Measurements from ENCODE around the gene LTO1.

LTO1 gene

DNA sequence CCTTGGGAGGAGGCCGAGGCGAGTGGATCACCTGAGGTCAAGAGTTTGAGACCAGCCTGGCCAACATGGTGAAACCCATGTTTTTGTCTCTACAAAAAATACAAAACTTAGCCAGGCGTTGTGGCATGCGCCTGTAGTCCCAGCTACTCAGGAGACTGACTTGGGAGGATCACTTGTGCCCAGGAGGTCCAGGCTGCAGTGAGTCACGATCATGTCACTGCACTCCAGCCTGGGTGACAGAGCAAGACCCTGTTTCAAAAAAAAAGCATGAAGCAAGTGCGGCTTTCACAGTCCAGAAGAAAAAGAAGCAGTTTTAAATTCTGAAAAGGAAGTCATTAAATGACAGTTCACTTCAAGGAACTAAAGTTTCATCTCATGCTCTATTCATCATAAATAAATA, 7.1 kb upstream of the LTO1 start:
- in situ Hi-C loops (cut with HindIII; ENCODE audit: low sequenced_read_pairs): no loop called here

DNA sequence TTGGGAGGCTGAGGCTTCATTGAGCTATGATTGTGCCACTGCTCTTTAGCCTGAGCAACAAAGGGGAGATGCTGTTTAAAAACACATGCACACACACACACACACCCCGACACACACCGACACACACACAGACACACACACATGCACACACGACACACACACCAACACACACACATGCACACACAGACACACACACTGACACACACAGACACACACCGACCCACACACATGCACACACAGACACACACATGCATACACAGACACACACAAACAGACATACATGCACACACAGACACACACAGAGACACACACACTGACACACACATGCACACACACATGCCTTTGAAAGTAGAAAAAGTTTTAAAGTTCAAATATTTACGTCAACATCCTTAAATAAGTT, 5.5 kb upstream of the LTO1 start:
- in situ Hi-C loops (cut with HindIII; ENCODE audit: low sequenced_read_pairs): no loop called here

GRCh38 chr11:69677749-69678148, 2.6 kb upstream of the LTO1 start:
- in situ Hi-C loops (cut with HindIII; ENCODE audit: low sequenced_read_pairs): no loop called here

GRCh38 chr11:69674267-69674885, 777 bp downstream of the LTO1 start:
- in situ Hi-C loops (cut with HindIII; ENCODE audit: low sequenced_read_pairs): no loop called here

GRCh38 chr11:69671734-69672465, 3.3 kb downstream of the LTO1 start:
- in situ Hi-C loops (cut with HindIII; ENCODE audit: low sequenced_read_pairs): no loop called here

DNA sequence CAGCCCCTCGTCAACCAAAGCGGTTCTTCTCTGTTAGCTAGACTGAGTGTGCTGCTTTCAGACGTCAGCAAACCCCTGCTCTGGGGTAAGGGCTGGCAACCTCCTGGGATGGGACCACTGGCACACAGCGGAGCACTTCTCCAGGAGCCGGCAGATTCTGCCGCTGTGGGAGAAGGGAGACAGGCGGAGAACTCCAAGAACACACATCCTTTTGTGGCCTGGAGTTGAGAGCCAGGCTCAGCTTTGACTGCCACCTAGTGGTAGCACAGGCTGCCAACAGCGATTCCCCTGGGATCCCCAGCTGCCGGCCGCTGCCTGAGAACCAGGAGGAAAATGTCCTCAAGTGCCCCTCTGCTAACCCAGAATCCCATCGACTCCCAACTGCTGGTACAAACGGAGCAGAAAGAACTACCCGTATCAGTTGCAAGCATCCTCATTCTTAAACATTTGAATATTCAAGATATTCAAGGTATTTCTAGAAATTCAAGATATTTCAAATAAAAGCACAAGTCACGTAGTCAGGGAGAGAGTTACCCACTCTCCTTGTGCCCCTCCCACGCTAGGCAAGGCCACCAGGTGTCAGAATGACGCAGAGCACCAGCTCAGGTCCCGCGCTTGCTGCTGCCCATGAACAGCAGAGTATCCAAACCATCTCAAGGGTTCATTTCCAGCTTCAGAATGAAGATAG, 4.9 kb downstream of the LTO1 start:
- in situ Hi-C loops (cut with HindIII; ENCODE audit: low sequenced_read_pairs): no loop called here

DNA sequence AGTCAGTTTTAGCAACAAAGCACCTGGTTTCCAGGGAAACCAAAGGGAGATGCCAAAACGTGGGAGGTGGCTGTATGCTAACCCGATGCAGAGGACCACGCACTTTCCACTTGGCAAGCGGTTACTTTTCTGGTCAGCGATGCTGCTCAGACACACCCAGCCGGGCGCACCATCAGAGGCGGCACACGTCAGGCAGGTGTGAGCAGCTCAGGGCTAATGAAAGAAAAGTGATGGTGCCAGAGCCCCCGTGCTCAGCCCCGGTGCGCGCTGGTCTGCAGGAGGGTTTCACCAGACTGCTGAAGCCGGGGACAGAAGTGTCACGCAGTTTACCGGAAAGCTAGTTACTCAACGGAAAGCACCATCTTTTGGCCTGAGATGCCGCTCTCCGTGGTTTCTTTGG, 5.7 kb downstream of the LTO1 start:
- in situ Hi-C loops (cut with HindIII; ENCODE audit: low sequenced_read_pairs): no loop called here

GRCh38 chr11:69667619-69668604, 7.2 kb downstream of the LTO1 start:
- in situ Hi-C loops (cut with HindIII; ENCODE audit: low sequenced_read_pairs): no loop called here

- in situ Hi-C loops (cut with HindIII; ENCODE audit: low sequenced_read_pairs): no loop called here
These were observed 8.2 kb downstream of the LTO1 start for GRCh38 chr11:69666752-69667536.

GRCh38 chr11:69666261-69666660, 8.9 kb downstream of the LTO1 start:
- in situ Hi-C loops (cut with HindIII; ENCODE audit: low sequenced_read_pairs): no loop called here

GRCh38 chr11:69665669-69666068, 9.5 kb downstream of the LTO1 start:
- in situ Hi-C loops (cut with HindIII; ENCODE audit: low sequenced_read_pairs): no loop called here

DNA sequence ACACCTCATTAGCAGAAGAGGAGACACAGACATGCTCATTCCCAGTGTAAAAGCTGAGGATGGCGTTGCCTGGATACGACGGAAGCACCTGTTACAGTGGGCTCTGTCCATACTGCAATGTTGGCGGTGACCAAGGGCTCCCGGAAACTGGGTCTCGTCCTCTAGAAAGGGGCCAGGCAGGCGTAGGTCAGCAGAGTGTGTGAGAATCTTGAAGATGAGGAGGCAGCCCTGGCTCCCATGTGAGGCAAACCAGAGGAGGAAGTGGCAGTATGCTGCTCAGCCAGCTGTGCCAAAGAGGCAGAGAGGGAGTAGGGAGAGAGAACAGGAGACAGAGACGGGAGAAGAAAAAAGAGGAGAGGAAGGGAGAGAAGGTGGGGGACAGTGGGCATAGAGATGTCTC, 10.3 kb downstream of the LTO1 start:
- in situ Hi-C loops (cut with HindIII; ENCODE audit: low sequenced_read_pairs): no loop called here

DNA sequence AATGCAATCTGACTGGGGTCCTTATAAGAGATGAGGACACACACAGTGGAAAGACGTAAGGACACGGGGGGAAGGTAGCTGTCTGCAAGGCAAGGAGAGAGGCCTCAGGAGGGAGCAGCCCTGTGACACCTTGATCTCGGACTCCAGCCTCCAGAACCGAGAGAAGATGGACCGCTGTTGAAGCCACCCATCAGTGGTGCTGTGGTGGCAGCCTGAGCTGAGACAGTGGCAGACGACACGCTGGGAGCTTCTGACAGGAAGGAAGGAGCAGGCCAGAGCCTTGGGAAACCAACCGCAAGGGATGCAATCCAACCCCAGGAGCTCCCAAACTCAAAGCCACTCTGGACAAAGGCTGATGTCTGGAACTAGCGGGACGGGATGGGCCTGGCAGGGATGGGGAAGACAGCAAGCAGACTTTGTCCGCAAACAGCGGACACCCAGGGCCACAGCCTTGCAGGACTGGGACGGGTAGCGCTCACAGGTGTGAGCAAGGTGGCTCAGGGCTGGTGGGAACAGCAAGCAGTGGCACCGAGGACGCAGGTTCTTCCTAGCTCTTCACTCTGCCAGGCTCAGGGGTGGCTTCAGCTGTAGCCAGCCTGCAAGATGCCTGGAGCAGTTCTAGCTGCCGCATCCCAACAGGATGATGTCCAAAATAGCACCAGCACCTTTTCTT, 10.9 kb downstream of the LTO1 start:
- in situ Hi-C loops (cut with HindIII; ENCODE audit: low sequenced_read_pairs): no loop called here

GRCh38 chr11:69663326-69663725, 11.8 kb downstream of the LTO1 start:
- in situ Hi-C loops (cut with HindIII; ENCODE audit: low sequenced_read_pairs): no loop called here

GRCh38 chr11:69662806-69663205, 12.3 kb downstream of the LTO1 start:
- in situ Hi-C loops (cut with HindIII; ENCODE audit: low sequenced_read_pairs): no loop called here

DNA sequence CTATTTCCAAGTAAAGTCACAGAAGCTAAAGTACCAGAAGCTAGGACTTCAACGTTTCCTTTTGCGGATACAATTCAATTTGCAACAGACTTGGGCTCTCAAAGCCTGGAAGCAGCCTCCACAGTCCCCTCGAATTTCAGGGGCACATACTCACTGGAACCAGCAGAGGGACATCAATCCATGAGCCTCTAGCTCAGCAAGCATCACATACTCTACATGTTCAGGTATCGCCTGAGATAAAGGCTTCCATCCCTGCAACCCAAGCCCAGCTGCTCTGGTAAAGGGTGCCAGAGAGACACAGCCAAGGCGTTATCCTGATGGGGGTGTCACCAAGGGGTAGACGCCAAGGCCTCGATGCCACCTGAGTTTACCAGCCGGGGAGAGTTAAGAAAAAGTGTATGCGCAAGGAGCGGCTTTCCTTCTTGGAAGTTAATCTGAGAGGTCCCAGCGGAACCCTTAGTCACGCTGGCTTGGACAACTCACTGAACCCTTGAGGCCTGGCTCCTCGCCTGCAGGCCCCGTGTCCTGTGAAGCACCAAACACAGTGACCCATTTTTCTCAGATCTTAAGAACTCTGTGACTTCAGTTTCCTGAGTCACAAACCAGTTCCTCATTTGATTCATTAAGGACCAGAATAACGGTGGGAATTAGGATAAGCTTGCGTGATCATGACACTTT, 13.0 kb downstream of the LTO1 start:
- in situ Hi-C loops (cut with HindIII; ENCODE audit: low sequenced_read_pairs): no loop called here

DNA sequence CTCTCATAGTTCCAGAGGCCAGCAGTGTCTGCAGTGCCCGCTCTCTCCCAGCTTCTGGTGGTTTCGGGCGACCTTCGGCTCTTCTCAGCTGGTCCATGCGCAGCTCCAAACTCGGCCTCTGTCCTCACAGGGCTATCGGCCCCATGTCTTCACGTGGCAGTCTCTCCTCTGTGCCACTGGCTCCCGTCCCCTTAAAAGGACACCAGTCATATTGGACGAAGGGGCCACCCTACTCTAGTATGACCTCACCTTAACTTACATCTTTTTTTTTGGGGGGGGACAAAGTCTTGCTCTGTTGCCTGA, 13.8 kb downstream of the LTO1 start:
- in situ Hi-C loops (cut with HindIII; ENCODE audit: low sequenced_read_pairs): no loop called here

- in situ Hi-C loops (cut with HindIII; ENCODE audit: low sequenced_read_pairs): no loop called here
These were observed 15.1 kb downstream of the LTO1 start for GRCh38 chr11:69660001-69660500.

DNA sequence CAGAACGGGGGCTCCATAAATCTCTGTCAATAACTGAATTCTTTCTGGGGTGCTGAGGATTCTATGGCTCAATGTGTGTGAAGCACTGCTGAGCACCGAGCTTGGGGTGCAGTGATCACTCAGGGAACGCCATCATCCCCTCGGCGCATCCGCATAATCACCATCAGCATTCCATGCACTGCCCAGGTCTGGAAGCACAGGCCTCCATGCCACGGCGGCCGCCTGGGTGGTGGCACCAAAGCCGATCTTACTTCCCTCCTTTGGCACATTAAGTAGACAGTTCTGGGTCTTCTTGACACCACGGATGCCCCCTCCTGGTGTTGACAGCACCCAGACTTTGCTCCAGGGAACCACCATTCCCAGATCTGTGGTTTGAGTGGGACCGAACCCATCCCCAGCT, 15.6 kb downstream of the LTO1 start:
- in situ Hi-C loops (cut with HindIII; ENCODE audit: low sequenced_read_pairs): loop anchor here (5.0 kb wide), 1 partner anchor 552 kb away; no protein-coding TSS in a partner anchor

Measured in endothelial cell of hepatic sinusoid (primary cell).